GM19023 (cell line): ENCODE results near the gene PRRT1B.

Experiments used
- ATAC-seq: cut with Tn5 transposase; IDR thresholded peaks from one replicate; pipeline ENCODE4 v1.9.1; 2021; ENCODE audit warnings: mild to moderate bottlenecking, moderate library complexity; ENCODE audit not compliant: unreplicated experiment

PRRT1B gene

DNA sequence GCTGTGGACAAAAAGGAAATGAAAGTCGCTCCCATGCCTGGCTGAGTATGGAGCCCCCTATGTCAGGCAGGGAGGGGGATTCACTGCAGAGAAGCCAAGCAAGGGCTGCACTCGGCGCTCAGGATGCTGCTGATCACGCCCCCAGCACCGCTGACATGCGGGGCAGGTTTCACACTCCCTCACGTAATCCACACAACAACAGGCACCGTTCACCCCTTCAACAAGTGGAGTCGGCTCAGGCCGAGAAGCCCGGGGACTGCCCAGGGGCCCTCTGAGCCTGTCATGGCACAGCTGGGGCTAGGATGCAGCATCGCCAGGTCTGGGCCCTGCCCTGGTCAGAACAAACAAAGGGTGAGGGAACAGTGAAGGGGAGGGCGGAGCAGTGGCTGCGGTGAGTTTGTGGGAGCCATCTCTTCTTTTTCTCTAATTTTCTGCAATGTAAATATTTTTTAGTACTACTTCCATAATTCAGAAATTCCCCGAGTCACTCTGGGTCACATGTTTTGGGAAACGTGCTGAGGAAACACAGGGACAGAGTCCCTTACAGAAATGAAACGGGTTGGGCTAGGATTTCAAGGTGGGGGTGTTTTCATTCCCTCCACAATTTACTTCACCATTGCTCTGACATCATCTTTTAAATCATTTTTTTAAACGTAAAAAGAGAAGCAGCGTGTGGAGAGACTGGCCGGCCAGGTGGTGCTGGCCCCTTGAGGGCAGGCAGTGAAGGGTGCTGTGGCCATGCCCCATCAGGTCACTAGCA, 49.8 kb downstream of the PRRT1B start:
- no peak for ATAC-seq

DNA sequence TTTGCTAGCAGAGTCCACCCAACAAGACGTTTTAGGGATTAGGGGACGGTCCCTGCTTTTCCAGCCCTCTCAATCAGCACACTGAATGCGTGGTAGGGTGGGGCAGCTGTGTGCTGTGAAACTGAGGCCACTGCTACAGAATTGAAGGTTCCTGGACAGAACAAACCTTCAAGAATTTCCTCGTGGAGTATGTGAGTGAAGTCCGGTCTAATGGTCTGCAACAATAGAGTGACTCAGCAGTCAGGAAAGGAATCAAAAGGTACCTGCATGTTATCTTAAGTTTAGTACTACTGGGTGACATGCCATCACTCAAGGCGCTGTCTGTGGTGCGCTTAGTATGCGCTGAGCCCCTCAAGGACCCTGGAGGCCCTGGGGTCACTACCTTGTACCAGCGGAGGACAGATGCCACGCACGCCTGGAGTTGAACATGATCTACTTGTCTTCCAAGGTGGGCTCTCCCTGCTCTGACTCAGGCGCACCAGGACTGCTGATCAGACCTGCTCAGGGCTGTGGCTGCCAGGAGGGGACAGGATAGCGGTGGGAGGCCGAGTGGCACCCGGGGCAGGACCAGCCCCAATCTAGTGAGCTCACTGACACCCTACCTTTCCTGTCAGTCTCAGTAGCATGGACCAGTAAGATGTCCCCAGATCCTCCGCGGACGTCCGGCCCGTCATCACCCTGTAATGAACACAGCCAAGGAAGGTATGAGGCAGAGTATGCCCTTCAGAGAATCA, 50.5 kb downstream of the PRRT1B start:
- no peak for ATAC-seq

DNA sequence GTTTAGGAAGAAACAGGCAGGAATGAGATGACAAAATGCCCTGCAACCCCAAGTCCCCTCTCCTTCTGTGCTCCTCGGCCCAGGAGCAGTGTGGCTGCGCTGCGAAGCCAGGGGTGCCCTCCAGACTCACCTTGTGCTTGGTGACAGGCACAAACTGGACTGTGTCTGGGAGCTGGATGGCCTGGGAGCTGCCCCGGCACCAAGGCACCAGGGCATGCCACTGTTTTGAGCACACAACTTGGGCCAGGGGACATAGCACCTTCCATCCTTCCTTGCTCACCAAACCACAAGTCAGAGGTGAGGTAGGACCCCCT, 51.1 kb downstream of the PRRT1B start:
- ATAC-seq, result no peak

DNA sequence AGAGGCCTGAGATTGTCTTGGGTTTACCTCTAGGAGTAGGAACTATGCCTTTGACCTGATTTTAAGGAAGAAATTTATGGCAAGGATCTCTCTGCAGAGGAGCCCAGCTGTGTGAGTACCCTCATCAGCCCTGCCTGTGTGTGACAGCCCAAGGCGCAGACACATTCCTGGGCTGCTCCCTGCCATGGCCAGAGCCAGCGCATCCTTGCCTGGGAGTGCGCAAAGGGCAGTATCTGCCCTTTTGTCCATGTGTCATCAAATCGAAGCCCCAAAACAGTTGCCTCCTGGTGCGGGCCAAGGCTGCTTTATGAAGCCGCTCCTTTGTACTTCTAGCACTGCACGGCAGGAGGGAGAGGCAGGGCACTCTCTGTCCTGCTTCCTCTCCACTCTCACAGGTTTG, 51.9 kb downstream of the PRRT1B start:
- ATAC-seq, result no peak

DNA sequence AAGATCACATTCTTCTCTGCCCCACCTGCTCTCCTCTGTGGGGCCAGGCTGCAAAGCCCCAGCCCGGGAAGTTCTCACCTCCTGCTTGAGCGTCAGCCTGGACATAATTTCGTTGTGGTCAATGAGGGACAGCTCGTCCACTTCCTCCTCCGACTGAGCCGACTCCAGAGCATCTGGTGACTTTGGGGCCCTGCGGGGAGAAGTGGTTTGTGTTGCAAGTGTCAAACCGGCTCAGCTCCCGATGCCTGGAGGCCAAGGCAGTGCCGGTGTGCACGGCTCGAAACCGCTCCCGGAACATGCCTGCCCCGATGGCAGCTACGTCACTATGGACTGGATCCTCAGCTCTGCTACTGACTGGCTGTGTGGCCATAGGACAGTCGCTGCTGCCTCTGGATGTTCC, 52.8 kb downstream of the PRRT1B start:
- ATAC-seq, result no peak

DNA sequence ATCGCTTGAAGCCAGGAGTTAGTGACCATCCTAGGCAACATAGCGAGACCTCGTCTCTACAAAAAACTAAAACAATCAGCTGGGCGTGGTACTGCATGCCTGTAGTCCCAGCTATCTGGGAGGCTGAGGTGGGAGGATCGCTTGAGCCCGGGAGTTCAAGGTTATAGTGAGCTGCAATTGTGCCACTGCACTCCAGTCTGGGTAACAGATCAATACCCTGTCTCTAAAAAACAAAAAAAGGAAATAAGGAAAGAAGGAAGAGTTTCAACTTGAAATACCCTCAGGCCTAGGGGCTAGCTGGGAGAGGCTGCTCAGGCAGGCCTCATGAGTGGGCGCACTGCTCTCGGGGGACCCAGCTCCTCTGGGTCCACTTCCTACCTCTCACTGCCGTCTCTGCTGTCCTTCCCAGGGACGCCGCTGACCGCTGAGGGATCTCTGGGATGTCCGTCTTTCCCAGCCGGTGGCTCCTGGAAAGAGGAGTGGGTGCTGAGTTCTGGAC, 56.4 kb downstream of the PRRT1B start:
- no peak for ATAC-seq

DNA sequence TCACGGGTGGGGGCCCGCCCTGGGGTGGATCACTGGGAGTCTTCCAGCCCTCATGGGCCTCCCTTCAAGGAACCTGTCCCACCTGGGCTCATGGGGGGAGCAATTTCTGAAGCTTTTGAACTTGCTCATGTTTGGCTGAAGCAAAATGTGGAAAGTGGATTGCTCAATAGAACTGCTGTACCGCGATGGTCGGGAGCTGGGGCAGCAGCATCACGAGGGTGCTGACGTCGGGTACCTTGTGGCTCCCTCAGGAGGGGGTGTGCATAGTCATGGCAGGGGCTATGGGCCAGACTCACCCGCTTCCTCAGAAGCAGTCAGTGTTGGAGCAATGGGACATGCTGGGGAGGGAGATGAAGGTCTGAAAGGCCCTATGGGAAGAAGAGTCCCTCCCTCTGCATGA, 57.9 kb downstream of the PRRT1B start:
- no peak for ATAC-seq

DNA sequence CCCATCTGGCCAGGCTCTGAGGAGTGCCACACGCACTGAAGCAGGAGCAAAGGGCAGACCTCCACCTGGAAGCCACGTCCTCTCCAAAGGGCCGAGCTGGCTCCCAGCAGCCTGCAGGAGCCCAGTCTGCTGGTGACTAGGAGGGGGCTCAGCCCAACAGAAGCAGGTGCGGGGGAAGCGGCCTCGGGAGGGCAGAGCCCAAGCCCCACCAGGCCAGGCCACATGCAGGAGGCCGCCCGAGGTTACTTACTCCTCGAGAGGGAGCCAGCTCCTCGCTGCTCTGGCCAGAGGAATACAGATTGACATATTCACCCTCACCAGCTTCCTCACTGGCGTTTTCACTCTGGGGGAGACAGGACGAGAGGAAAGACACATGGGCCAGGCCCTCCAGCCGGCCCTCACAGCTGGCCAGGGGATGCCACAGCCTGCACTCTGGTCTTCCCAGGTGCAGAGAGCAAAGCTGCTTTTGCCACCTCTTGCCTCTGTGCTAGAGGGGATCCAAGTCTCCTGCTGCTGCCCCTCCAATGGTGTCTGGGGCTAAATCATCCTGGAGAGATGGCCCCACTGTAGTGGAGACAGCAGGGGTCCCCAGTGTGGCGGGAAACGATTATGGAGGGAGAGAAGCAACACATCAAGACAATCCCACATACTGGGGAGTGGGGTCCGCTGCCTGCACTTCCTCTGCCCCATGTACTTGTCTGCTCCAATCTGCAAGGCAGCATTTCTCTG, 58.6 kb downstream of the PRRT1B start:
- no peak for ATAC-seq

DNA sequence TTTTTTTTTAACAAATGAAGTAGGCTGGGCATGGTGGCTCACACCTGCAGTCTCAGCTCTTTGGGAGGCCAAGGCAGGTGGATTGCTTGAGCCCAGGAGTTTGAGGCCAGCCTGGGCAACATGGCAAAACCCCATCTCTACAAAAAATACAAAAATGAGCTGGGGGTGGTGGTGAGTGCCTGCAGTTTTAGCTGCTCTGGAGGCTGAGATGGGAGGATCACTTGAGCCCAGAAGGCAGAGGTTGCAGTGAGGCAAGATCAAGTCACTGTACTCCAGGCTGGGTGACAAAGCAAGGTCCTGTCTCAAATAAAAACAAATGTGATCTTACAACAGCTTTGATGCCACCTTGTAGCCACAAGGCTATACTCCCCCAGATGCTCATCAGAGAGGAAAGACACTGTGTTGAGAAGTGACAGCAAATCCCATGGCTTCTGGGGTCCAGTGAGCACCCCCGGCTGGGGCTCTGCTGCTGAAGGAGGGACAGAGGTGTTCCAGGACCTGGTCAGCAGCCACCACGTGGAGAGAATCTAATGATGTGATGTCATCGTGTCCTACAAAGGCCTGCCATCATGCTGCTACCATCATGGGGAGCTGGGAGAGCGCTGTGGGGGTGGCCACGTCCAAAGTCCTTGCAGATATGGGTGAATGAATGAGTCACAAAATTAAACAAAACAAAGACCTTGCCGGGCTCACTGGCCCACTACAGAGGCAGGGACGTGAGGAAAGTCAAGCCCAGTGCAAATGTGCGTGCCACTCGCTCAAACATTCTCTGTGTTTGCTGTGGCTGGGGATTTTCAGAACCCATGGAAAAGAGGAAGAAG, 60.7 kb downstream of the PRRT1B start:
- no peak for ATAC-seq

DNA sequence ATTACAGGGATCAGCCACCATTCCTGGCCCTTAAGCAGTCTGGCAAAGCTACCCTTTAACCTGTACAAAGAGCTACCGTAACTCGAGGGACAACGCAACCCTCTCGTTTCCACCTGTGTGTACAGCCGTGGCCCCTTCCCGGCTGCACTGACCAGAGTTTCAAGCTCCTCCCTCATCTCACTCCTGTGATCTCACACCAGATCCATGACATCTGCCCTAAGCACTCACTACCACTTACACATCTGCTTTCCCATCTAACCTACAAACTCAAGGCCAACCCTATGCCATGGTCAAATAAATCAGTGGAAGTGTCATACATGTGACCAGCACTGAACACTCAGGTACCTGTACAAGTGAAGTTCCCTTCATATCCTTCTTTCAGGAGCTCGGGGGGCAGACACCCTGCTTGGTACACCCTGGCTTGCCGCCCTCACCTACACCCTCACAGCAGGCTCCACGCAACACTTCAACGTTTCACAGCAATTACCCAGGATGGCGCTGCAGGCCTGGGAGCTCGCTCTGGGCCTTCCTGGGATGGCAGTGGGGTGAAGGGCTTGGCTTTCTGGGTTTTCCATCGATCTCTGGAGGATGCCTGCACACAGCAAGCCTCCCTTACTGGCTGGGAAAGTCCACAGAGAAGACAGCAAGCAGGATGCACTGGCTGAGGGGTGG, 61.7 kb downstream of the PRRT1B start:
- no peak for ATAC-seq

DNA sequence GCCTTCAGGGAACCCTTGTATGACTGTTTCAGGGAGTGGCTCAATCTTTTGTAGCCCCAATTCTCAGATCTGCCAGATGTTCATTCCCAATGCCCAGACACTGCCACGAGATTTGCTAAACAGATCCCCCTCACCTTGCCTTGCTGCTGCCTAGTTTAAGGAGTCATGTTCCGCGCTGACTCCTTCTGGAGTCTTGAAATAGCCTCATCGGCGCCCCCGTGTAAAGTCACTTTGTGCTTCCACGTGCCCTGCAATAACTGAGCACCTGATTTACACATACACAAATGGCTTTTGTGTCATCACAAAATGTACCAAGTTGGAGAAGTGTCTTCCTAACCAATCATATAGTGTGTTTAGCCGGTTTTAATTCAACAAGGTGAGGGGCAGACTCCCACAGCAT, 62.3 kb downstream of the PRRT1B start:
- no peak for ATAC-seq

DNA sequence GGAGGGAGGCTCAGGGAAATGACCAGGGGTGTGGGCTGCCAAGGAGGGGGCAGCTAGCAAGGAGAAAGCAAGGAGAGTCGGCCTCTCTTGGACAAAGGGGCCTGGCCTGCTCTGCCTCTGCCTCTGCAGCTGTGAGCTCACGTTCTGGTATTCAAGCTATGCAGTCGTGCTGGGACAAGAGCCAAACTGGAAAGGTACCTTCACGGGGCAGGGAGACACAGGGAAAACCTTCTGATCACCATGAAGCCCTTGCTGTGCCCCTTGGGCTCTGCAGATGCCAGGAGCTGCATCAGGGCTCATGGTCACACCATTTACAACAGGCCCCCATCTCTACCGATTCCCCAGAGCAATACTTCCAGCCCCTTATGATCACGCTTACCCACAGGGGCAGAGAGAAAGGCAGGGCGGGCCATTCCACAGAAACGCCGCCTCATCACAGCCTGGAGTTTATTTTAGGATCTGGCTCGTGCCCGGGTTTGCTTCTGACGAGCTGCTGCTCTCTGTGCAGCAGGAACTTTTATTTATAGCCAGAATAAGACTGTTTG, 63.2 kb downstream of the PRRT1B start:
- no peak for ATAC-seq
